BE2C (cell line): ENCODE data around the gene S100A7.

ENCODE experiments used
- DNase-seq: peaks from one replicate; pipeline ENCODE4 v3.0.0-alpha.2; 2020
- H3K27me3 ChIP-seq: fragments of 250-450 bp; sonication (Bioruptor Pico); 2 replicates; pipeline ENCODE4 v1.5.1; 2020; ENCODE audit warnings: mild to moderate bottlenecking
- H3K36me3 ChIP-seq: fragments of 250-450 bp; sonication (Bioruptor Pico); 2 replicates; pipeline ENCODE4 v1.5.1; 2020; ENCODE audit warnings: mild to moderate bottlenecking
- H3K4me1 ChIP-seq: fragments of 250-450 bp; sonication (Bioruptor Pico); 2 replicates; pipeline ENCODE4 v1.5.1; 2020
- H3K4me3 ChIP-seq: 2 replicates; pipeline ENCODE4 v1.5.1; 2011; ENCODE audit warnings: low read depth, low read length
- H3K9me3 ChIP-seq: fragments of 250-450 bp; sonication (Bioruptor Pico); 2 replicates; pipeline ENCODE4 v1.5.1; 2020
- CTCF ChIP-seq: IDR thresholded peaks from 2 replicates; pipeline ENCODE4 v1.5.1; 2012; ENCODE audit warnings: mild to moderate bottlenecking, low read depth, low read length

Gene S100A7

GRCh38 chr1:153481124-153481523 lies 20.7 kb upstream of the S100A7 start:
- no peaks in the 10 kb centered on the region for H3K9me3 ChIP-seq
- no peaks in the 10 kb centered on the region for H3K36me3 ChIP-seq
- no peak for DNase-seq
- H3K4me1 ChIP-seq = peaks cover 14% of the 10 kb centered on the region
- no peak overlapping the region for H3K4me3 ChIP-seq
- H3K27me3 ChIP-seq = peaks cover 3% of the 10 kb centered on the region; the same call in 1 of the 2 replicates
- TF ChIP-seq CTCF = no peak

- Histone ChIP-seq H3K36me3 (no peaks in the 10 kb centered on the region), H3K4me3 (no peak overlapping the region), H3K4me1 (peaks cover 4% of the 10 kb centered on the region; the same call in 1 of the 2 replicates), H3K27me3 (peaks cover 3% of the 10 kb centered on the region; the same call in 1 of the 2 replicates), H3K9me3 (no peaks in the 10 kb centered on the region)
- no peak for DNase-seq
- TF ChIP-seq CTCF = no peak
Observed at GRCh38 chr1:153478692-153479618, 18.5 kb upstream of the S100A7 start.

- no peaks in the 10 kb centered on the region for H3K36me3 ChIP-seq
- TF ChIP-seq CTCF = no peak
- H3K9me3 ChIP-seq = no peaks in the 10 kb centered on the region
- DNase-seq = peak; percentile 43
- peaks cover 3% of the 10 kb centered on the region; the same call in 1 of the 2 replicates for H3K27me3 ChIP-seq
- H3K4me1 ChIP-seq = peaks cover 4% of the 10 kb centered on the region; the same call in 1 of the 2 replicates
- no peak overlapping the region for H3K4me3 ChIP-seq
Observed at GRCh38 chr1:153478047-153478691, 17.7 kb upstream of the S100A7 start.

- H3K4me3 ChIP-seq = no peak overlapping the region
- H3K27me3 ChIP-seq = peaks cover 3% of the 10 kb centered on the region; the same call in 1 of the 2 replicates
- TF ChIP-seq CTCF = no peak
- H3K9me3 ChIP-seq = no peaks in the 10 kb centered on the region
- H3K36me3 ChIP-seq = no peaks in the 10 kb centered on the region
- DNase-seq = no peak
- peaks cover 4% of the 10 kb centered on the region; the same call in 1 of the 2 replicates for H3K4me1 ChIP-seq
Observed at GRCh38 chr1:153476491-153477093, 16.1 kb upstream of the S100A7 start.

GRCh38 chr1:153475282-153475681 lies 14.8 kb upstream of the S100A7 start:
- no peak for TF ChIP-seq CTCF
- Histone ChIP-seq H3K27me3 (no peaks in the 10 kb centered on the region), H3K36me3 (no peaks in the 10 kb centered on the region), H3K4me1 (peaks cover 4% of the 10 kb centered on the region; the same call in 1 of the 2 replicates), H3K9me3 (peaks cover 2% of the 10 kb centered on the region; the same call in 1 of the 2 replicates), H3K4me3 (no peak overlapping the region)
- DNase-seq = no peak
